Measurements from ENCODE around the gene FMN1.

FMN1 gene

GRCh38 chr15:33009026-33009425 lies 185.5 kb downstream of the FMN1 start:
- no peak overlapping the region for H3K4me3 ChIP-seq (ENCODE audit: low read depth, low read length)

GRCh38 chr15:33008284-33008995 lies 186.1 kb downstream of the FMN1 start:
- TF ChIP-seq CTCF (IDR thresholded peaks at IDR 0.05; ENCODE audit: low read depth, low read length) = no peak
- no peak overlapping the region for H3K4me3 ChIP-seq (ENCODE audit: low read depth, low read length)

More at GRCh38 chr15:33009026-33009425, 185.5 kb downstream of the FMN1 start:
- no peak for TF ChIP-seq CTCF (IDR thresholded peaks at IDR 0.05; ENCODE audit: low read depth, low read length)

GRCh38 chr15:33007303-33007855 lies 187.1 kb downstream of the FMN1 start:
- TF ChIP-seq CTCF (IDR thresholded peaks at IDR 0.05; ENCODE audit: low read depth, low read length) = no peak
- no peak overlapping the region for H3K4me3 ChIP-seq (ENCODE audit: low read depth, low read length)

GRCh38 chr15:33005582-33005981 lies 188.9 kb downstream of the FMN1 start:
- no peak for TF ChIP-seq CTCF (IDR thresholded peaks at IDR 0.05; ENCODE audit: low read depth, low read length)
- H3K4me3 ChIP-seq (ENCODE audit: low read depth, low read length) = no peak overlapping the region

GRCh38 chr15:33001926-33002325 lies 192.6 kb downstream of the FMN1 start:
- no peak overlapping the region for H3K4me3 ChIP-seq (ENCODE audit: low read depth, low read length)
- TF ChIP-seq CTCF (IDR thresholded peaks at IDR 0.05; ENCODE audit: low read depth, low read length) = no peak

- no peak overlapping the region for H3K4me3 ChIP-seq (ENCODE audit: low read depth, low read length)
- TF ChIP-seq CTCF (IDR thresholded peaks at IDR 0.05; ENCODE audit: low read depth, low read length) = no peak
Measured at GRCh38 chr15:32998979-32999672, 195.4 kb downstream of the FMN1 start.

GRCh38 chr15:32998182-32998581 lies 196.3 kb downstream of the FMN1 start:
- H3K4me3 ChIP-seq (ENCODE audit: low read depth, low read length) = no peak overlapping the region
- no peak for TF ChIP-seq CTCF (IDR thresholded peaks at IDR 0.05; ENCODE audit: low read depth, low read length)

All from WI38 (cell line).